Esophagus squamous epithelium (tissue), 5 donors: Measurements from ENCODE around the gene CDC73. TPM values are rescaled to one million over a fixed set of nuclear protein-coding genes. Genes with fewer than 3 reads are reported as not detected.

Source experiments
- DNase-seq: peaks from one replicate; lab custom pipeline; 2025; lab: John Stamatoyannopoulos, UW
- H3K27ac ChIP-seq, 4 donors: fragments of 200-600 bp; sonication (generic); one replicate each; pipeline ENCODE4 v1.5.1; 2016 to 2019; ENCODE audit warnings: mild to moderate bottlenecking in 1 of 4
- H3K27me3 ChIP-seq, 4 donors: fragments of 200-600 bp; sonication (generic); 1 replicate in 3 of 4; 2 replicates in 1 of 4; pipeline versions ENCODE4 v1.5.1 to v1.6.0; 2017 to 2021; ENCODE audit warnings: antibody characterized with exemption in 1 of 4
- H3K36me3 ChIP-seq, 3 donors: fragments of 200-600 bp; sonication (generic); one replicate each; pipeline ENCODE4 v1.5.1; 2016 to 2019
- H3K4me1 ChIP-seq, 3 donors: fragments of 200-600 bp; sonication (generic); one replicate each; pipeline ENCODE4 v1.5.1; 2017 to 2019
- H3K4me3 ChIP-seq, 4 donors: fragments of 200-600 bp; sonication (generic); 1 replicate in 3 of 4; 2 replicates in 1 of 4; pipeline ENCODE4 v1.5.1; 2016 to 2019; ENCODE audit warnings: mild to moderate bottlenecking in 2 of 4, moderate library complexity in 1 of 4
- H3K9me3 ChIP-seq, 3 donors: fragments of 200-600 bp; sonication (generic); one replicate each; pipeline ENCODE4 v1.5.1; 2016 to 2019
- POLR2A ChIP-seq, 4 donors: fragments of 450-650 bp; IDR thresholded peaks; one replicate each; pipeline ENCODE4 v1.6.1; 2017; ENCODE audit warnings: antibody characterized with exemption in 4 of 4, mild to moderate bottlenecking in 4 of 4, moderate library complexity in 3 of 4
- WGBS, 2 donors: methylation state at CpG; one replicate each; pipeline ENCODE4 v1.1.5; 2018; 5-methylcytosine and 5-hydroxymethylcytosine counted together
- intact Hi-C: fragments of 100-400 bp; cut with DNase I; formaldehyde crosslinking; loops from one replicate; pipeline ENCODE4 v1.15.0; 2022
- small RNA-seq, 4 donors: library from RNA; depleted of rRNA; stranded (forward); fragments of <200 nt; gene quantifications; one replicate each; pipeline ENCODE3, GENCODE V24; 2016
- total RNA-seq, 4 donors: library from RNA; depleted of rRNA; stranded (reverse); fragments of >200 nt; gene quantifications; one replicate each; pipeline ENCODE4 v1.1.0, GENCODE V29; 2016
- TF ChIP-seq, protein P1 (sequence below), 6 experiments: fragments of 450-650 bp in 4 of 6; fragments of 200-600 bp in 2 of 6; sonication (generic) in 2 of 6; IDR thresholded peaks; one replicate each; pipeline ENCODE4 v1.5.1; 2016 to 2019; ENCODE audit warnings: antibody characterized with exemption in 6 of 6, mild to moderate bottlenecking in 4 of 6, moderate library complexity in 4 of 6
- donor health status: DM: yes; HTN: yes; CAD: no.

Gene CDC73
- total RNA-seq, 4 donors from 2014 or later = 17.3 to 39.5 (median 26.6) TPM

GRCh38 chr1:193299038-193299437 is 177.2 kb downstream of the CDC73 start:
- WGBS, 2 donors = 29 to 43% methylated on average over 1 of the region's 1 CpG
- no peak overlapping the region for H3K4me3 ChIP-seq

DNA sequence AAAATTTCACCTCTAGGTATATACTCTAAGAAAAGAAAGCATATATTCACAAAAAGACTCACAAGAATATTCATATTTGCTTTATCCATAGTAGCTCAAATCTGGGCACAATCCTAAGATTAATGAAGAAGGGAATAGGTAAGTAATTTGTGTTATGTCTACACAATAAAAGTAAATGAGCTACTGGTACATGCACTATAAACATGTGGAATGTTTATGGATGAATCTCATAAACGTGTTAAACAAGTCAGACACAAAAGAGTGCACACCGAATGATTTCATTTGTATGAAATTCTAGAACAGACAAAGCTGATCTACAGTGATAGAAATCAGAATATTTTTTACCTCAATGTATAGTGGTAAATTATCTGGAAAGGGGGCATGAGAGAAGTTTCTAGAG is 179.9 kb downstream of the CDC73 start:
- WGBS, 2 donors = 61 to 66% methylated on average over 2 of the region's 2 CpGs
- no peaks in the 10 kb centered on the region for H3K4me1 ChIP-seq
- no peak overlapping the region for H3K27ac ChIP-seq
- H3K36me3 ChIP-seq = no peaks in the 10 kb centered on the region
- no peak for TF ChIP-seq POLR2A (IDR thresholded peaks at IDR 0.05)
- TF ChIP-seq, protein P1, sequence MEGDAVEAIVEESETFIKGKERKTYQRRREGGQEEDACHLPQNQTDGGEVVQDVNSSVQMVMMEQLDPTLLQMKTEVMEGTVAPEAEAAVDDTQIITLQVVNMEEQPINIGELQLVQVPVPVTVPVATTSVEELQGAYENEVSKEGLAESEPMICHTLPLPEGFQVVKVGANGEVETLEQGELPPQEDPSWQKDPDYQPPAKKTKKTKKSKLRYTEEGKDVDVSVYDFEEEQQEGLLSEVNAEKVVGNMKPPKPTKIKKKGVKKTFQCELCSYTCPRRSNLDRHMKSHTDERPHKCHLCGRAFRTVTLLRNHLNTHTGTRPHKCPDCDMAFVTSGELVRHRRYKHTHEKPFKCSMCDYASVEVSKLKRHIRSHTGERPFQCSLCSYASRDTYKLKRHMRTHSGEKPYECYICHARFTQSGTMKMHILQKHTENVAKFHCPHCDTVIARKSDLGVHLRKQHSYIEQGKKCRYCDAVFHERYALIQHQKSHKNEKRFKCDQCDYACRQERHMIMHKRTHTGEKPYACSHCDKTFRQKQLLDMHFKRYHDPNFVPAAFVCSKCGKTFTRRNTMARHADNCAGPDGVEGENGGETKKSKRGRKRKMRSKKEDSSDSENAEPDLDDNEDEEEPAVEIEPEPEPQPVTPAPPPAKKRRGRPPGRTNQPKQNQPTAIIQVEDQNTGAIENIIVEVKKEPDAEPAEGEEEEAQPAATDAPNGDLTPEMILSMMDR (IDR thresholded peaks at IDR 0.05) = no peak
- no peak overlapping the region for H3K4me3 ChIP-seq
- intact Hi-C loops = no loop called here
- DNase-seq = no peak
- H3K27me3 ChIP-seq = no peaks in the 10 kb centered on the region
- H3K9me3 ChIP-seq = no peaks in the 10 kb centered on the region

More at GRCh38 chr1:193299038-193299437, 177.2 kb downstream of the CDC73 start:
- no peaks in the 10 kb centered on the region for H3K27me3 ChIP-seq
- TF ChIP-seq, protein P1 (IDR thresholded peaks at IDR 0.05) = no peak
- TF ChIP-seq POLR2A (IDR thresholded peaks at IDR 0.05) = no peak
- no peaks in the 10 kb centered on the region for H3K36me3 ChIP-seq
- intact Hi-C loops = no loop called here
- no peak for DNase-seq
- H3K27ac ChIP-seq = no peak overlapping the region
- H3K4me1 ChIP-seq = no peaks in the 10 kb centered on the region
- no peaks in the 10 kb centered on the region for H3K9me3 ChIP-seq

- H3K36me3 ChIP-seq = no peaks in the 10 kb centered on the region
- no peaks in the 10 kb centered on the region for H3K9me3 ChIP-seq
- H3K4me1 ChIP-seq = no peaks in the 10 kb centered on the region
- no peaks in the 10 kb centered on the region for H3K27me3 ChIP-seq
- no peak overlapping the region for H3K4me3 ChIP-seq
- intact Hi-C loops = no loop called here
- DNase-seq = no peak
- TF ChIP-seq POLR2A (IDR thresholded peaks at IDR 0.05) = no peak
- TF ChIP-seq, protein P1 (IDR thresholded peaks at IDR 0.05) = no peak
- H3K27ac ChIP-seq = no peak overlapping the region
- 67 to 86% methylated on average over 1 of the region's 1 CpG for WGBS, 2 donors
Measured at GRCh38 chr1:193303849-193304248, 182.0 kb downstream of the CDC73 start.

Small RNA genes lying within 50 kb of the gene (small RNA-seq; reads per million reads assigned to genes)
- gene MIR1278 = 0 reads per million in 4 donors

Other genes with a start within 250 kb of the CDC73 start
- gene UCHL5, start 62.7 kb upstream of the CDC73 start, total RNA-seq = 10 to 100 TPM; 27.1 to 51.4 (median 37.6) TPM
- gene RO60, start 62.4 kb upstream of the CDC73 start, total RNA-seq = 10 to 100 TPM; 29.2 to 91.0 (median 41.7) TPM
- gene GLRX2, start 16.6 kb upstream of the CDC73 start, total RNA-seq = 10 to 100 TPM in 2 of 4 donors, 1 to 10 TPM in 2; 2.3 to 19.9 (median 11.8) TPM
- gene B3GALT2, start 64.6 kb downstream of the CDC73 start, total RNA-seq = 1 to 10 TPM in 1 of 4 donors, under 1 TPM in 3; 0.08 to 1.5 (median 0.48) TPM